Trophoblast cell (in vitro differentiated cells and primary cell): ENCODE data around the gene DCAF15.

Experiments
- DNase-seq, 2 donors: peaks; one replicate each; pipeline ENCODE4 v3.0.0-alpha.2; 2016
- H2AFZ ChIP-seq: 2 replicates; pipeline ENCODE4 v1.6.1; 2013; ENCODE audit warnings: low read length, moderate library complexity, mild to moderate bottlenecking; ENCODE audit not compliant: insufficient read depth, poor library complexity
- H2AK5ac ChIP-seq: 2 replicates; pipeline ENCODE4 v1.6.1; 2013; ENCODE audit warnings: mild to moderate bottlenecking, low read length
- H2BK120ac ChIP-seq: 2 replicates; pipeline ENCODE4 v1.6.1; 2013; ENCODE audit warnings: low read length, mild to moderate bottlenecking, moderate library complexity; ENCODE audit not compliant: insufficient read depth, poor library complexity
- H2BK12ac ChIP-seq: 2 replicates; pipeline ENCODE4 v1.6.1; 2013; ENCODE audit warnings: mild to moderate bottlenecking, low read length, moderate library complexity
- H2BK5ac ChIP-seq: 2 replicates; pipeline ENCODE4 v1.6.1; 2013; ENCODE audit warnings: low read length, low read depth, moderate library complexity, mild to moderate bottlenecking; ENCODE audit not compliant: poor library complexity
- H3K14ac ChIP-seq: 2 replicates; pipeline ENCODE4 v1.6.1; 2013; ENCODE audit warnings: mild to moderate bottlenecking, low read length
- H3K18ac ChIP-seq: 2 replicates; pipeline ENCODE4 v1.6.1; 2013; ENCODE audit warnings: mild to moderate bottlenecking, low read length
- H3K23ac ChIP-seq: 2 replicates; pipeline ENCODE4 v1.6.1; 2013; ENCODE audit warnings: low read length
- H3K27ac ChIP-seq: 2 replicates; pipeline ENCODE4 v1.5.1; 2013; ENCODE audit warnings: low read depth, mild to moderate bottlenecking, inconsistent platforms, low read length, moderate library complexity
- H3K27me3 ChIP-seq: 2 replicates; pipeline ENCODE4 v1.6.1; 2013; ENCODE audit warnings: inconsistent platforms, mild to moderate bottlenecking, low read length, moderate library complexity; ENCODE audit not compliant: insufficient read depth
- H3K36me3 ChIP-seq, 2 experiments: 1 replicate in 1 of 2; 2 replicates in 1 of 2; pipeline ENCODE4 v1.6.1; 2013; ENCODE audit warnings: low read length in 2 of 2, mild to moderate bottlenecking in 2 of 2, moderate library complexity in 1 of 2; ENCODE audit not compliant: insufficient read depth in 2 of 2, control insufficient read depth in 1 of 2
- H3K4ac ChIP-seq: 2 replicates; pipeline ENCODE4 v1.6.1; 2013; ENCODE audit warnings: low read depth, mild to moderate bottlenecking, low read length, moderate library complexity
- H3K4me1 ChIP-seq, 2 experiments: 1 replicate in 1 of 2; 2 replicates in 1 of 2; pipeline ENCODE4 v1.6.1; 2013; ENCODE audit warnings: low read length in 2 of 2, mild to moderate bottlenecking in 2 of 2, moderate library complexity in 1 of 2; ENCODE audit not compliant: insufficient read depth in 2 of 2, control insufficient read depth in 1 of 2
- H3K4me2 ChIP-seq: 2 replicates; pipeline ENCODE4 v1.6.1; 2013; ENCODE audit warnings: inconsistent platforms, mild to moderate bottlenecking, low read length, moderate library complexity
- H3K4me3 ChIP-seq: 2 replicates; pipeline ENCODE4 v1.5.1; 2013; ENCODE audit warnings: mild to moderate bottlenecking, low read depth, low read length, inconsistent platforms
- H3K79me1 ChIP-seq: one replicate; pipeline ENCODE4 v1.6.1; 2013; ENCODE audit warnings: low read length
- H3K79me2 ChIP-seq: 2 replicates; pipeline ENCODE4 v1.6.1; 2013; ENCODE audit warnings: low read length, mild to moderate bottlenecking; ENCODE audit not compliant: control insufficient read depth, insufficient read depth, poor library complexity
- H3K9ac ChIP-seq: 2 replicates; pipeline ENCODE4 v1.6.1; 2013; ENCODE audit warnings: mild to moderate bottlenecking, low read length
- H3K9me3 ChIP-seq: 2 replicates; pipeline ENCODE4 v1.6.1; 2013; ENCODE audit warnings: low read depth, mild to moderate bottlenecking, control low read depth, inconsistent platforms, low read length; ENCODE audit not compliant: insufficient read depth
- H4K12ac ChIP-seq: 2 replicates; pipeline ENCODE4 v1.6.1; 2013; ENCODE audit warnings: low read depth, mild to moderate bottlenecking, low read length, moderate library complexity
- H4K8ac ChIP-seq: 2 replicates; pipeline ENCODE4 v1.6.1; 2013; ENCODE audit warnings: low read depth, mild to moderate bottlenecking, low read length, moderate library complexity
- H4K91ac ChIP-seq: one replicate; pipeline ENCODE4 v1.6.1; 2013; ENCODE audit warnings: low read depth, mild to moderate bottlenecking, low read length, moderate library complexity
- WGBS: extraction: QIAGEN DNeasy Blood & Tissue Kit; methylation state at CpG from one replicate; pipeline ENCODE4 v1.1.7; 2013; ENCODE audit warnings: missing lambda C conversion rate; ENCODE audit not compliant: insufficient read length, insufficient coverage; ENCODE audit errors: extremely low coverage; 5-methylcytosine and 5-hydroxymethylcytosine counted together

The DCAF15 gene

DNA sequence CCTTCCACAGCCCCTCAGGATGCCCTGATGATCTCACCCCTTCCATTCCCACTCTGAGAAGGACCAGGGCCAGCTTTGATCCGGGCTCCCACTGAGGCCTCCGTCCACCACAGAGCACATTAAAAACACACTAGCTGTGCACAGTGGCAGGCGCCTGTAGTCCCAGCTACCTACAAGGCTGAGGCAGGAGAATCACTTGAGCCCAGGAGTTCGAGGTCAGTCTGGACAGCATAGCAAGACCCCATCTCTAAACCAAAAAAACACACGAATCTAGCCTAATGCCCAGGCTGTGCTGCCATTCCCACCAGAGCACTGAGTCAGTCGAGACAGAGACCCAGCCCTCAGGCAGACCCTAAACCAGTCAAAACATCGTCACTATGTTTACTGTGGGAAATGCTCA is 39.7 kb downstream of the DCAF15 start:
- H3K4me3 ChIP-seq, result no peak overlapping the region
- no peak overlapping the region for H3K14ac ChIP-seq
- no CpG with 5 or more reads among the region's 7 CpGs for WGBS
- H3K27me3 ChIP-seq, result no peaks in the 10 kb centered on the region
- H2AFZ ChIP-seq, result no peak overlapping the region
- no peaks in the 10 kb centered on the region for H3K79me1 ChIP-seq
- H3K23ac ChIP-seq, result no peak overlapping the region
- peaks cover 7% of the 10 kb centered on the region in 2 experiments for H3K4me1 ChIP-seq
- H2BK5ac ChIP-seq, result no peak overlapping the region
- no peak overlapping the region for H4K91ac ChIP-seq
- no peaks in the 10 kb centered on the region for H3K79me2 ChIP-seq
- H4K8ac ChIP-seq, result no peak overlapping the region
- H3K27ac ChIP-seq, result no peak overlapping the region
- H3K9ac ChIP-seq, result no peak overlapping the region
- H3K36me3 ChIP-seq, result peaks cover 24 to 30% of the 10 kb centered on the region in 2 experiments
- DNase-seq, result no peak
- H2BK120ac ChIP-seq, result no peak overlapping the region
- H4K12ac ChIP-seq, result no peak overlapping the region
- no peak overlapping the region for H3K4me2 ChIP-seq
- H2BK12ac ChIP-seq, result no peak overlapping the region
- H3K9me3 ChIP-seq, result peaks cover 2% of the 10 kb centered on the region
- no peak overlapping the region for H3K4ac ChIP-seq
- no peak overlapping the region for H2AK5ac ChIP-seq
- no peak overlapping the region for H3K18ac ChIP-seq

DNA sequence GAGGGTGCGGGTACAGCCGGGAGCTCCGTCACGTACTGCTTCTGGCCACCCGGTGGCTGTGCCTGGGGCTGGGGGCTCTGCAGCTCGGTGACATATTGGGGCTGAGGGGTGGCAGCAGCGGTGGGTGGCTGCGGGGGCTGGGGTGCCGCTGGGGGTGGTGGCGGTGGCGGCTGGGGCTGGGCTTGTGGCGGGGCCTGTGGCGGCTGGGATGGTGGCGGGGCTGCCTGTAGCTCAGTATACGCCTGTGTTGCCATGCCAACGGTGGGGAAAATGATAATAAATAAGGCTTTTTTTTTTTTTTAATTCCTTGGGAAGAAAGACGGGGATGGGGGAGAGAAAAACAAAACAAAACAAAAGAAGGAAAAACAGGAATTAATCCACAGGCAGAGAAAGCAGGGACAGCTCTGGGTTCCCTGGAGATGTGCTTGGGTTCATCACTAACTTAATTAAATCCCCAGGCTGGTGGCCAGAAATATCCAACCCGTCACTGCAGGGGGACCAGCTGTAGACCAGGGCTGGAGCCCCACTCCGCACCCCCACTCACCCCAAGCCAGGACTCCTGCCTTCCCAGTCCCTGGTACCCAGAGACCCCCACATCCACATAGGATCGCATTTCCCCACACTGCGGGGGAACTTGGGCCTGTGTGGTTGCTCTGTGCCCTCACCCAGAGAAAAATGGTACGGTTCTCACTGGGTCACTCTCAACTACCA is 41.4 kb downstream of the DCAF15 start:
- no peak overlapping the region for H2AFZ ChIP-seq

DNA sequence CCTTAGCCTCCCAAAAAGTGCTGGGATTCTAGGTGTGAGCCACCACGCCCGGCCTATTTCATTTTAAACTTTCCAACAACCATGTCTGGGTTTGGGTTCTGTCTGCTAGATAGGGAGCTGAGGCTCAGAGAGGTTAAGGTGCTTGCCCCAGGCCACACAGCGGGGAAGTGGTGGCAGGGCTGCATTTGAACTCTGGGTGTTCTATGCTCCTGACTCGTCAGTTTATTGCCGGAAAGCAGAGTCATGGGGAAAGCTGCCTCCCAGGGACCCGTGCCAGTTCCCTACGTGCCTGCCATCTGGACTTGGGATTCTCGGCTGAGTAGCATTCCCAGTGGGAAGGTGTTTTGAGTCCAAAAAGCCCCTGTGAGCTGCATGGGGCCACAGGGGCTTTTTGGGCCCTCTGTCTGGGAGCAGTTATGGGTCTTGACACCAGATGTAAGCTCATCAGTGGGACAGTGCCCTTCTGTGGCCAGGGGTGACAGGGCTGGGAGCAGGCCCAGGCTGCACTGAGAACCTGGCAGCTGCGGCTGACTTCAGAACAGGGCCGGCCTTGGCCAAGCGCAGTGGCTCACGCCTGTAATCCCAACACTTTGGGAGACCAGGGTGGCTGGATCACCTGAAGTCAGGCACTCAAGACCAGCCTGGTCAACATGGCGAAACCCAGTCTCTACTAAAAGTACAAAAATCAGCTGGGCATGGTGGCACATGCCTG is 42.9 kb downstream of the DCAF15 start:
- no CpG with 5 or more reads among the region's 13 CpGs for WGBS
- H3K79me2 ChIP-seq, result no peaks in the 10 kb centered on the region
- H3K14ac ChIP-seq, result no peak overlapping the region
- no peak overlapping the region for H3K9ac ChIP-seq
- H3K27ac ChIP-seq, result no peak overlapping the region
- H2BK120ac ChIP-seq, result no peak overlapping the region
- no peak overlapping the region for H2AFZ ChIP-seq
- H4K8ac ChIP-seq, result no peak overlapping the region
- H4K12ac ChIP-seq, result no peak overlapping the region
- H3K27me3 ChIP-seq, result no peaks in the 10 kb centered on the region
- H3K4ac ChIP-seq, result no peak overlapping the region
- no peaks in the 10 kb centered on the region for H3K79me1 ChIP-seq
- peak overlapping the region; percentile 17 for H3K18ac ChIP-seq
- no peak overlapping the region for H2AK5ac ChIP-seq
- no peak for DNase-seq
- no peak overlapping the region for H2BK5ac ChIP-seq
- H3K36me3 ChIP-seq, result peaks cover 17 to 27% of the 10 kb centered on the region in 2 experiments
- no peaks in the 10 kb centered on the region for H3K4me1 ChIP-seq
- H3K9me3 ChIP-seq, result peaks cover 2% of the 10 kb centered on the region
- no peak overlapping the region for H3K4me2 ChIP-seq
- no peak overlapping the region for H4K91ac ChIP-seq
- H2BK12ac ChIP-seq, result no peak overlapping the region
- H3K4me3 ChIP-seq, result no peak overlapping the region
- no peak overlapping the region for H3K23ac ChIP-seq

More for the DNA sequence above, 41.4 kb downstream of the DCAF15 start:
- no CpG with 5 or more reads among the region's 22 CpGs for WGBS
- Histone ChIP-seq H3K4me1 (no peaks in the 10 kb centered on the region), H3K18ac (no peak overlapping the region), H4K91ac (no peak overlapping the region), H2BK120ac (no peak overlapping the region), H2BK12ac (no peak overlapping the region), H3K9ac (no peak overlapping the region), H3K14ac (no peak overlapping the region), H3K4ac (no peak overlapping the region), H4K8ac (no peak overlapping the region), H3K27me3 (no peaks in the 10 kb centered on the region), H3K4me3 (no peak overlapping the region), H3K9me3 (peaks cover 2% of the 10 kb centered on the region), H4K12ac (no peak overlapping the region), H3K27ac (no peak overlapping the region), H3K23ac (no peak overlapping the region), H3K79me2 (no peaks in the 10 kb centered on the region), H2BK5ac (no peak overlapping the region), H3K79me1 (no peaks in the 10 kb centered on the region), H3K36me3 (peaks cover 20 to 31% of the 10 kb centered on the region in 2 experiments), H3K4me2 (no peak overlapping the region), H2AK5ac (no peak overlapping the region)
- no peak for DNase-seq

DNA sequence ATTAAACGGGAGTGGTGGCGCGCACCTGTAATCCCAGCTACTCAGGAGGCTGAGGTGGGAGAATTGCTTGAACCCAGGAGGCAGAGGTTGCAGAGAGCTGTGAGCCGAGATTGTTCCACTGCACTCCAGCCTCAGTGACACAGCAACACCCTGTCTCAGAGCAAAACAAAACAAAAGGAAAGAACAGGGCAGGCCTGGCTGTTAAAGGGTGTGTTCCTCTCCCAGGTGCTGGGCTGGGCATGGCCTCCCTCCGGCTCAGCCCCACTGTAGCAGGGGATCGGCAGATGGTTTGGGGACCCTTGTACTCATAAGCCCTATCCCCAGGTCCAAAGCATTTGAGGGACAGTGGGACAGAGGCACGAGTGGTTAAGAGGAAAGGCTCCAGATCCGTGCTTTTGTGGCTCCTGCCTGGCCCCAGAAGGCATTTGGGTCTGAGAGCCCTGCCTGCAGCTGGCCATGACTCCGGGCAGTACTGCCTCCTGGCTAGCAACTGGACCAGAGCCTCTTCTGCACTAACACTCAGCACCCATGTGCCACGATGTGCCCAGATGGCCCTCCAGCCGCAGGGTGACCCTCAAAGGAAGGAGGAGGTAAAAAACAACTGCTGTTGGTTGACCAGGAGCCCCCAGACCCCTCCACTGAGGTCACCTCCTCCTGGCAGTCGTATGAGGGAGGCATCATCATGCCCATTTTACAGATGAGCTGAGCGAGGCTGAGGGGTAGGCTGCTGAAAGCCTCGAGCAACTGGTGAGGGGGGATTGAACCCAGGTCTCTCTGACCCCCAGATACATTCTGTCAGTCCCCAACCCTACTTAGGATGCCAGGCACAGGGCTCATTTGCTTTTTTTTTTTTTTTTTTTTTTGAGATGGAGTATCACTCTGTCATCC is 43.8 kb downstream of the DCAF15 start:
- peaks cover 14 to 26% of the 10 kb centered on the region in 2 experiments for H3K36me3 ChIP-seq
- H3K4me1 ChIP-seq, result peaks cover 2 to 5% of the 10 kb centered on the region in 2 experiments
- no peak overlapping the region for H3K14ac ChIP-seq
- H2BK120ac ChIP-seq, result no peak overlapping the region
- H3K79me2 ChIP-seq, result no peaks in the 10 kb centered on the region
- DNase-seq, result no peak
- no peak overlapping the region for H3K4me2 ChIP-seq
- no peak overlapping the region for H4K8ac ChIP-seq
- no peak overlapping the region for H3K9ac ChIP-seq
- no peaks in the 10 kb centered on the region for H3K27me3 ChIP-seq
- H3K4ac ChIP-seq, result no peak overlapping the region
- peaks cover 2% of the 10 kb centered on the region for H3K9me3 ChIP-seq
- no peaks in the 10 kb centered on the region for H3K79me1 ChIP-seq
- H3K4me3 ChIP-seq, result no peak overlapping the region
- no CpG with 5 or more reads among the region's 14 CpGs for WGBS
- no peak overlapping the region for H2AFZ ChIP-seq
- no peak overlapping the region for H2BK5ac ChIP-seq
- no peak overlapping the region for H3K23ac ChIP-seq
- no peak overlapping the region for H2AK5ac ChIP-seq
- H3K27ac ChIP-seq, result no peak overlapping the region
- no peak overlapping the region for H2BK12ac ChIP-seq
- H3K18ac ChIP-seq, result no peak overlapping the region
- H4K12ac ChIP-seq, result no peak overlapping the region
- H4K91ac ChIP-seq, result no peak overlapping the region
